Measurements from ENCODE around the gene WFDC2. TPM values are rescaled to one million over a fixed set of nuclear protein-coding genes. Genes with fewer than 3 reads are reported as not detected.

WFDC2 gene
- total and polyA plus RNA-seq, 2 of the 13 experiments (the other 11 are each of a cell fraction or from before 2014, with no cell fraction given) = 0.33 TPM; not detected in 1

GRCh38 chr20:45470937-45471336, 1.4 kb downstream of the WFDC2 start (continued):
- TF ChIP-seq ZBTB40 (IDR thresholded peaks at IDR 0.05) (no peak), ZBTB40 (CRISPR knock-in tag; IDR thresholded peaks at IDR 0.05) (no peak), TMF1 (CRISPR knock-in tag; IDR thresholded peaks at IDR 0.05; ENCODE audit: low read depth) (no peak), ZNF776 (CRISPR knock-in tag; IDR thresholded peaks at IDR 0.05) (no peak), SP4 (CRISPR knock-in tag; IDR thresholded peaks at IDR 0.05) (no peak), ZNF550 (CRISPR knock-in tag; IDR thresholded peaks at IDR 0.05; ENCODE audit: borderline replicate concordance) (no peak), ZNF556 (CRISPR knock-in tag; IDR thresholded peaks at IDR 0.05; ENCODE audit: borderline replicate concordance) (no peak), ZNF33B (CRISPR knock-in tag; IDR thresholded peaks at IDR 0.05) (no peak), ZHX2 (IDR thresholded peaks at IDR 0.05; ENCODE audit: low read depth) (no peak), ZHX2 (CRISPR knock-in tag; IDR thresholded peaks at IDR 0.05; ENCODE audit: borderline replicate concordance) (0 out of 2 replicates have a peak, but pooled peaks have one; percentile 4), RCOR2 (CRISPR knock-in tag; IDR thresholded peaks at IDR 0.05) (no peak), ZMYM4 (CRISPR knock-in tag; IDR thresholded peaks at IDR 0.05) (no peak), THAP11 (CRISPR knock-in tag; IDR thresholded peaks at IDR 0.05) (no peak), AKAP8 (CRISPR knock-in tag; IDR thresholded peaks at IDR 0.05) (no peak; the same call in 1 of the 2 replicates), BATF2 (CRISPR knock-in tag; IDR thresholded peaks at IDR 0.05) (no peak), ZNF773 (CRISPR knock-in tag; IDR thresholded peaks at IDR 0.05; ENCODE audit: borderline replicate concordance) (no peak)

Measured in HepG2 (cell line).